Spleen (tissue), 11 donors: ENCODE data around the gene GRIN2D. TPM values are rescaled to one million over a fixed set of nuclear protein-coding genes. Genes with fewer than 3 reads are reported as not detected.

Experiments
- DNase-seq: peaks from one replicate; pipeline ENCODE4 v3.0.0-alpha.2; 2020
- H3K27ac ChIP-seq, 8 donors: fragments of 200-600 bp; sonication (generic) in 7 of 8; 1 replicate in 4 of 8; 2 replicates in 4 of 8; pipeline versions ENCODE4 v1.5.0 to v1.8.0; 2016 to 2021; ENCODE audit warnings: inconsistent platforms in 4 of 8, mild to moderate bottlenecking in 4 of 8, moderate library complexity in 1 of 8
- H3K27me3 ChIP-seq, 7 donors: fragments of 200-600 bp; sonication (generic) in 6 of 7; replicated peaks in 1 of 7; 1 replicate in 4 of 7; 2 replicates in 3 of 7; pipeline versions ENCODE4 v1.5.0 to v1.8.0; 2016 to 2021; ENCODE audit warnings: inconsistent platforms in 3 of 7, mild to moderate bottlenecking in 1 of 7
- H3K36me3 ChIP-seq, 6 donors: fragments of 200-600 bp; sonication (generic) in 5 of 6; 1 replicate in 4 of 6; 2 replicates in 2 of 6; pipeline versions ENCODE4 v1.5.0 to v1.8.0; 2016 to 2021; ENCODE audit warnings: inconsistent platforms in 2 of 6
- H3K4me1 ChIP-seq, 6 donors: fragments of 200-600 bp; sonication (generic) in 5 of 6; 1 replicate in 3 of 6; 2 replicates in 3 of 6; pipeline versions ENCODE4 v1.5.0 to v1.8.0; 2016 to 2021; ENCODE audit warnings: inconsistent platforms in 3 of 6
- H3K4me3 ChIP-seq, 8 donors: fragments of 200-600 bp; sonication (generic) in 7 of 8; 1 replicate in 4 of 8; 2 replicates in 4 of 8; pipeline versions ENCODE4 v1.5.0 to v1.8.0; 2016 to 2021; ENCODE audit warnings: inconsistent platforms in 4 of 8, mild to moderate bottlenecking in 4 of 8, moderate library complexity in 2 of 8
- H3K9me3 ChIP-seq, 8 donors: fragments of 200-600 bp; sonication (generic) in 7 of 8; 1 replicate in 4 of 8; 2 replicates in 4 of 8; pipeline versions ENCODE4 v1.5.0 to v1.8.0; 2016 to 2021; ENCODE audit warnings: inconsistent platforms in 4 of 8
- POLR2A ChIP-seq, 3 donors: fragments of 450-650 bp; IDR thresholded peaks; one replicate each; pipeline ENCODE4 v1.5.1; 2017; ENCODE audit warnings: antibody characterized with exemption in 3 of 3, mild to moderate bottlenecking in 1 of 3
- POLR2AphosphoS5 ChIP-seq, 3 donors: sonication (generic); formaldehyde crosslinking; IDR thresholded peaks; one replicate each; pipeline ENCODE4 v1.5.1; 2017; ENCODE audit warnings: antibody characterized with exemption in 3 of 3
- WGBS, 5 donors: extraction: QIAGEN DNeasy Blood & Tissue Kit in 3 of 5; methylation state at CpG; one replicate each; pipeline versions ENCODE4 v1.1.5 to v1.1.7; 2013 to 2018; 5-methylcytosine and 5-hydroxymethylcytosine counted together
- intact Hi-C: fragments of 100-400 bp; cut with DNase I; formaldehyde crosslinking; loops from one replicate; pipeline ENCODE4 v1.15.0; 2023; ENCODE audit warnings: low total_unique reads
- polyA plus RNA-seq, 3 donors: library from polyadenylated mRNA; stranded (reverse); fragments of 200-250 nt; gene quantifications; one replicate each; pipeline ENCODE4 v1.2.1, GENCODE V29; 2013
- total RNA-seq, 7 donors: library from RNA; depleted of rRNA in 3 of 7; stranded (reverse); fragments of >200 nt in 3 of 7; fragmentation: NEBNext Ultra II Directional in 4 of 7; extraction: Animal tissue kit (Norgen Biotek cat#: 25700) in 4 of 7; gene quantifications; one replicate each; pipeline versions ENCODE4 v1.1.0 to v1.2.1, GENCODE V29; 2016 to 2021
- TF ChIP-seq, protein P1 (sequence below), 11 experiments: fragments of 200-600 bp in 7 of 11; fragments of 450-650 bp in 4 of 11; sonication (generic) in 4 of 11; IDR thresholded peaks in 8 of 11; conservative IDR thresholded peaks in 3 of 11; 1 replicate in 7 of 11; 2 replicates in 4 of 11; pipeline versions ENCODE4 v1.4.0 to v1.8.0; 2016 to 2021; ENCODE audit warnings: antibody characterized with exemption in 11 of 11, inconsistent platforms in 4 of 11, mild to moderate bottlenecking in 1 of 11
- donor health status: healthy with polysubstance abuse.
- donor health status: DM: no; HTN: no; CAD: no; lungs with moderate emphysema.
- donor health status: DM: no; HTN: no; CAD: no.
- donor health status: Bipolar disorder and iron deficiency.
- donor health status: healthy.
- donor health status: DM: no; HTN: no; CAD: no.
- donor health status: DM: yes; HTN: yes; CAD: no.

Gene GRIN2D
- total and polyA plus RNA-seq, 10 donors = 0.07 to 1.2 (median 0.50) TPM

DNA sequence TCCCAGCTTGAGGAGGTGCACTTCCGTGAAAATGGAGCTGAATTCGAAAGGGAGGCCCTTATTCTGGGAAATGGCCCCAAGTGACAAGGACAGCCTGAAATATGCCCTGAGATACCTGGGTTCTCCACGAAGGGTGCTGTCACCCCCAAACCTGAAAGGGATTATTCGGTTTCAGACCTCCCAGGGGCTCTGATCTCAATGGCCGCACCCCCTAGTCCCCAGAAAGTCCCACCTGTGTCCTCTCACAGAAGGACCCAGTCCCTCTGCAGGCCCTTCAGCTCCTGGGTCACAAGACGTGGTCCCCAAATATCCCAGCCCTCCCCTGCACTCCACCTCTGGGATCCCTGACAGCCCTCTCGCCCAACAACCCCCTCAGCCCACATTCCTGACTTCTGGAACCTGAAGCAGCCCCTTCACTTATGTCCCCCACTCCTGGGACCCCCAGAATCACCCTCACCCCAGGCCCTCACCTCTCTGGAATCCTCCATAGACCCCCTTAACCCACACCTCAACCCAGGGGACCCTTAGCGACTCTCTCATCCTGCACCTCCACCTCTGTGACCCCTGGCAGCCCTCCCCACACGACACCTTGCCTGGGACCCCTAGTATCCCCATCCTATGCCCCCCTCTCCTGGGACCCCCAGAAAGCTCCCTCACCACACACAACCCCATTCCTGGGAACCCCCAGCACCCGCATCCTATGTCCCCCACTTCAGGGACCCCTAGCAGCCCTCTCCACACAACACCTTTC, 28.7 kb upstream of the GRIN2D start:
- TF ChIP-seq POLR2A (IDR thresholded peaks at IDR 0.05) (no peak), POLR2AphosphoS5 (IDR thresholded peaks at IDR 0.05) (no peak)
- TF ChIP-seq, protein P1, sequence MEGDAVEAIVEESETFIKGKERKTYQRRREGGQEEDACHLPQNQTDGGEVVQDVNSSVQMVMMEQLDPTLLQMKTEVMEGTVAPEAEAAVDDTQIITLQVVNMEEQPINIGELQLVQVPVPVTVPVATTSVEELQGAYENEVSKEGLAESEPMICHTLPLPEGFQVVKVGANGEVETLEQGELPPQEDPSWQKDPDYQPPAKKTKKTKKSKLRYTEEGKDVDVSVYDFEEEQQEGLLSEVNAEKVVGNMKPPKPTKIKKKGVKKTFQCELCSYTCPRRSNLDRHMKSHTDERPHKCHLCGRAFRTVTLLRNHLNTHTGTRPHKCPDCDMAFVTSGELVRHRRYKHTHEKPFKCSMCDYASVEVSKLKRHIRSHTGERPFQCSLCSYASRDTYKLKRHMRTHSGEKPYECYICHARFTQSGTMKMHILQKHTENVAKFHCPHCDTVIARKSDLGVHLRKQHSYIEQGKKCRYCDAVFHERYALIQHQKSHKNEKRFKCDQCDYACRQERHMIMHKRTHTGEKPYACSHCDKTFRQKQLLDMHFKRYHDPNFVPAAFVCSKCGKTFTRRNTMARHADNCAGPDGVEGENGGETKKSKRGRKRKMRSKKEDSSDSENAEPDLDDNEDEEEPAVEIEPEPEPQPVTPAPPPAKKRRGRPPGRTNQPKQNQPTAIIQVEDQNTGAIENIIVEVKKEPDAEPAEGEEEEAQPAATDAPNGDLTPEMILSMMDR (IDR thresholded peaks at IDR 0.05 in 8 of 11, conservative IDR thresholded peaks at IDR 0.05 in 3 of 11) = no peak
- intact Hi-C loops = no loop called here
- H3K36me3 ChIP-seq = peaks cover 0 to 9% (median 0%) of the 10 kb centered on the region in 6 donors
- peaks cover 0 to 23% (median 18%) of the 10 kb centered on the region in 6 donors for H3K4me1 ChIP-seq
- no peaks in the 10 kb centered on the region for H3K9me3 ChIP-seq
- H3K27ac ChIP-seq = peak overlapping the region; percentile 89 to 98 (median 96)
- H3K4me3 ChIP-seq = peak overlapping the region; percentile 5 to 72 (median 55)
- WGBS, 5 donors = 61 to 97% (median 66%) methylated on average over 6 to 10 of the region's 10 CpGs
- peak; percentile 82 for DNase-seq
- H3K27me3 ChIP-seq = no peaks in the 10 kb centered on the region

GRCh38 chr19:48365602-48366001, 27.9 kb upstream of the GRIN2D start:
- no peak overlapping the region for H3K4me3 ChIP-seq
- no peak for TF ChIP-seq POLR2AphosphoS5 (IDR thresholded peaks at IDR 0.05)
- no peak for TF ChIP-seq POLR2A (IDR thresholded peaks at IDR 0.05)
- TF ChIP-seq, protein P1 (IDR thresholded peaks at IDR 0.05 in 8 of 11, conservative IDR thresholded peaks at IDR 0.05 in 3 of 11) = no peak
- no peaks in the 10 kb centered on the region for H3K27me3 ChIP-seq
- H3K9me3 ChIP-seq = no peaks in the 10 kb centered on the region
- WGBS, 5 donors = 91 to 97% (median 95%) methylated on average over 6 to 11 of the region's 11 CpGs
- H3K27ac ChIP-seq = no peak overlapping the region
- peaks cover 0 to 23% (median 18%) of the 10 kb centered on the region in 6 donors for H3K4me1 ChIP-seq
- intact Hi-C loops = no loop called here
- H3K36me3 ChIP-seq = peaks cover 0 to 5% (median 0%) of the 10 kb centered on the region in 6 donors
- peak; percentile 83 for DNase-seq

DNA sequence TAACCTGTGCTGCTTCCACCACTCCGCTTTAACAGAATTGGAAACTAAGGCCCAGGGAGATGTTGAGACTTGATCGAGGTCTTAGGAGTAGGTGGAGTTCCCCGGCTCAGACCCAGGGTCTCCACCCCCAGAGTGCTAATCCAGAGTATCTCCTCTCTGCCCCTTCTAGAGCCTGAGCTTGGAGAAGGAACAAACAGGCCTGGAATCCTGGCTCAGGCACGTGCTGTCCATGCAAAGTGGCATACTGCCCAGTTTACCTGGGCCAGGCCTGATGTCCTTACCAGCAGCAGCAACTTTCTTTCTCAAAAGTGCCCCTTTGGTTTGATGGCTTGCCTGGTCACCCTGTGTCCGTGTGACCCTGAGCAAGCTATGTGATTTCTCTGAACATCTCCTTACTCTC, 25.6 kb upstream of the GRIN2D start:
- peaks cover 0 to 18% (median 16%) of the 10 kb centered on the region in 6 donors for H3K4me1 ChIP-seq
- intact Hi-C loops = no loop called here
- H3K4me3 ChIP-seq = no peak overlapping the region
- H3K9me3 ChIP-seq = no peaks in the 10 kb centered on the region
- no peaks in the 10 kb centered on the region for H3K27me3 ChIP-seq
- TF ChIP-seq, protein P1 (IDR thresholded peaks at IDR 0.05 in 8 of 11, conservative IDR thresholded peaks at IDR 0.05 in 3 of 11) = no peak
- no peak for TF ChIP-seq POLR2AphosphoS5 (IDR thresholded peaks at IDR 0.05)
- no peak for TF ChIP-seq POLR2A (IDR thresholded peaks at IDR 0.05)
- H3K36me3 ChIP-seq = no peaks in the 10 kb centered on the region
- H3K27ac ChIP-seq = no peak overlapping the region
- DNase-seq = no peak
- WGBS, 5 donors = 75 to 89% (median 85%) methylated on average over 1 to 5 of the region's 5 CpGs

GRCh38 chr19:48368936-48369335, 24.5 kb upstream of the GRIN2D start:
- Histone ChIP-seq H3K9me3 (no peaks in the 10 kb centered on the region), H3K36me3 (no peaks in the 10 kb centered on the region), H3K4me3 (no peak overlapping the region), H3K27me3 (no peaks in the 10 kb centered on the region), H3K27ac (no peak overlapping the region), H3K4me1 (peaks cover 0 to 9% (median 7%) of the 10 kb centered on the region in 6 donors)
- TF ChIP-seq POLR2AphosphoS5 (IDR thresholded peaks at IDR 0.05) = no peak
- no peak for TF ChIP-seq POLR2A (IDR thresholded peaks at IDR 0.05)
- TF ChIP-seq, protein P1 (IDR thresholded peaks at IDR 0.05 in 8 of 11, conservative IDR thresholded peaks at IDR 0.05 in 3 of 11) = no peak
- DNase-seq = no peak
- 76 to 84% (median 81%) methylated on average over 10 to 14 of the region's 14 CpGs for WGBS, 5 donors
- intact Hi-C loops = no loop called here
